ENCODE measurements around the gene BEND2. TPM values are rescaled to one million over a fixed set of nuclear protein-coding genes. Genes with fewer than 3 reads are reported as not detected.

Gene BEND2
- total RNA-seq, 1 experiment from 2014 or later = not detected

DNA sequence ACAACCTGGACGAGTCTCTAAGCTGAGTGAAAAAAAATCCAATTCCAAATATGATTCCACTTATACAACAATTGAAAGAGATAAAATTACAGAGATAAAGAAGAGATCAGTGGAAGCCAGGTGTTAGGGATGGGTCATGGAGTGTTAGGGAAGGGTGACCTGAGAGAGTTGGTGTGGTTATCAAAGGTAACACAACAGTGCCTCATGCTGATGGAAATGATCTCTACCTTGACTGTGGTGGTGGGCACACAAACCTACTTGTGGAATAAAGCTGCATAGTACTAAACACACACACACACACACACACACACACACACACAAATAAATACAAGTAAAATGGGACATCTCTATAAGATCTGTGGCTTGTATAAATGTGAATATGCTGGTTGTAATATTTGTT, 26.0 kb downstream of the BEND2 start:
- BruUV-seq (replicated peaks) = no TSS peak
- intact Hi-C loops (cut with micrococcal nuclease; ENCODE audit: unreplicated experiment) = no loop called here

DNA sequence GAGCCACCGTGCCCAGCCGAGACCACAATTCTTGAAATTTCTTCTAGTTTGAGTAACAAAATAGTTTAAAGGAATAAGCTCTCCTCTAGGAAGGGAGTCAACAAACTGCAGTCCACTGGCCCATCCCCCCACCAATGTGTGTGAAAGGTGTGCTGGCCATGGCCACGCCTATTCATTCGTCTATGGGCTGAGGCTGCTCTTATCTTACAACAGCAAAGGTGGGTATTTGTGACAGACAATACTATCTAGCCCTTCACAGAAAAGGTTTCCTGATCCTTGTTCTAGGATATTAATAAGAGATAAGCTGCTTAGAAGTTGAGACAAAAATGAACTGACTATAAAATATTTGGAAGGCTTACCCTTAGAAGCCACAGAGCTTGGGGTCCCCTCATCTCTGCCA, 41.2 kb downstream of the BEND2 start:
- Histone ChIP-seq H3K4me1 (ENCODE audit: control insufficient read depth, insufficient read depth, low read length) (no peaks in the 10 kb centered on the region), H3K27me3 (ENCODE audit: control insufficient read depth, insufficient read depth, low read length) (no peaks in the 10 kb centered on the region), H3K4me3 (ENCODE audit: low read depth in 2 of 2, low read length in 2 of 2) (no peak overlapping the region), H3K9me3 (ENCODE audit: control insufficient read depth, insufficient read depth, low read depth, low read length) (no peaks in the 10 kb centered on the region), H3K27ac (ENCODE audit: low read length) (no peak overlapping the region), H3K36me3 (ENCODE audit: control insufficient read depth, insufficient read depth, low read length) (no peaks in the 10 kb centered on the region)
- in situ Hi-C loops (cut with HindIII; ENCODE audit: low pct_unique_long_range_greater_than_20kb, low sequenced_read_pairs) (no loop called here), intact Hi-C loops (cut with micrococcal nuclease; ENCODE audit: unreplicated experiment) (no loop called here)
- CTCF ChIA-PET = no interaction called here
- TF ChIP-seq TCF7L2 (IDR thresholded peaks at IDR 0.05; ENCODE audit: low read depth, low read length) (no peak), SIN3A (IDR thresholded peaks at IDR 0.05; ENCODE audit: borderline replicate concordance, insufficient read depth, low read depth, low read length) (no peak), POLR2AphosphoS5 (IDR thresholded peaks at IDR 0.05; ENCODE audit: low read depth, low read length) (no peak)
- TF ChIP-seq, protein P1, sequence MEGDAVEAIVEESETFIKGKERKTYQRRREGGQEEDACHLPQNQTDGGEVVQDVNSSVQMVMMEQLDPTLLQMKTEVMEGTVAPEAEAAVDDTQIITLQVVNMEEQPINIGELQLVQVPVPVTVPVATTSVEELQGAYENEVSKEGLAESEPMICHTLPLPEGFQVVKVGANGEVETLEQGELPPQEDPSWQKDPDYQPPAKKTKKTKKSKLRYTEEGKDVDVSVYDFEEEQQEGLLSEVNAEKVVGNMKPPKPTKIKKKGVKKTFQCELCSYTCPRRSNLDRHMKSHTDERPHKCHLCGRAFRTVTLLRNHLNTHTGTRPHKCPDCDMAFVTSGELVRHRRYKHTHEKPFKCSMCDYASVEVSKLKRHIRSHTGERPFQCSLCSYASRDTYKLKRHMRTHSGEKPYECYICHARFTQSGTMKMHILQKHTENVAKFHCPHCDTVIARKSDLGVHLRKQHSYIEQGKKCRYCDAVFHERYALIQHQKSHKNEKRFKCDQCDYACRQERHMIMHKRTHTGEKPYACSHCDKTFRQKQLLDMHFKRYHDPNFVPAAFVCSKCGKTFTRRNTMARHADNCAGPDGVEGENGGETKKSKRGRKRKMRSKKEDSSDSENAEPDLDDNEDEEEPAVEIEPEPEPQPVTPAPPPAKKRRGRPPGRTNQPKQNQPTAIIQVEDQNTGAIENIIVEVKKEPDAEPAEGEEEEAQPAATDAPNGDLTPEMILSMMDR (IDR thresholded peaks at IDR 0.05) = no peak
- TF ChIP-seq, protein P2, sequence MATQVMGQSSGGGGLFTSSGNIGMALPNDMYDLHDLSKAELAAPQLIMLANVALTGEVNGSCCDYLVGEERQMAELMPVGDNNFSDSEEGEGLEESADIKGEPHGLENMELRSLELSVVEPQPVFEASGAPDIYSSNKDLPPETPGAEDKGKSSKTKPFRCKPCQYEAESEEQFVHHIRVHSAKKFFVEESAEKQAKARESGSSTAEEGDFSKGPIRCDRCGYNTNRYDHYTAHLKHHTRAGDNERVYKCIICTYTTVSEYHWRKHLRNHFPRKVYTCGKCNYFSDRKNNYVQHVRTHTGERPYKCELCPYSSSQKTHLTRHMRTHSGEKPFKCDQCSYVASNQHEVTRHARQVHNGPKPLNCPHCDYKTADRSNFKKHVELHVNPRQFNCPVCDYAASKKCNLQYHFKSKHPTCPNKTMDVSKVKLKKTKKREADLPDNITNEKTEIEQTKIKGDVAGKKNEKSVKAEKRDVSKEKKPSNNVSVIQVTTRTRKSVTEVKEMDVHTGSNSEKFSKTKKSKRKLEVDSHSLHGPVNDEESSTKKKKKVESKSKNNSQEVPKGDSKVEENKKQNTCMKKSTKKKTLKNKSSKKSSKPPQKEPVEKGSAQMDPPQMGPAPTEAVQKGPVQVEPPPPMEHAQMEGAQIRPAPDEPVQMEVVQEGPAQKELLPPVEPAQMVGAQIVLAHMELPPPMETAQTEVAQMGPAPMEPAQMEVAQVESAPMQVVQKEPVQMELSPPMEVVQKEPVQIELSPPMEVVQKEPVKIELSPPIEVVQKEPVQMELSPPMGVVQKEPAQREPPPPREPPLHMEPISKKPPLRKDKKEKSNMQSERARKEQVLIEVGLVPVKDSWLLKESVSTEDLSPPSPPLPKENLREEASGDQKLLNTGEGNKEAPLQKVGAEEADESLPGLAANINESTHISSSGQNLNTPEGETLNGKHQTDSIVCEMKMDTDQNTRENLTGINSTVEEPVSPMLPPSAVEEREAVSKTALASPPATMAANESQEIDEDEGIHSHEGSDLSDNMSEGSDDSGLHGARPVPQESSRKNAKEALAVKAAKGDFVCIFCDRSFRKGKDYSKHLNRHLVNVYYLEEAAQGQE (IDR thresholded peaks at IDR 0.05; ENCODE audit: insufficient read depth in 1 of 2, low read depth in 2 of 2, low read length in 1 of 2) = no peak
- DNase-seq (ENCODE audit: low read depth, low spot score) (no peak), ATAC-seq (no peak)
- no TSS peak for BruUV-seq (replicated peaks)
- POLR2A ChIA-PET = no interaction called here

More for the DNA sequence above, 26.0 kb downstream of the BEND2 start:
- TF ChIP-seq, protein P2 (IDR thresholded peaks at IDR 0.05; ENCODE audit: insufficient read depth in 1 of 2, low read depth in 2 of 2, low read length in 1 of 2) = no peak
- TF ChIP-seq, protein P1 (IDR thresholded peaks at IDR 0.05) = no peak
- TF ChIP-seq TCF7L2 (IDR thresholded peaks at IDR 0.05; ENCODE audit: low read depth, low read length) (no peak), SIN3A (IDR thresholded peaks at IDR 0.05; ENCODE audit: borderline replicate concordance, insufficient read depth, low read depth, low read length) (no peak), POLR2AphosphoS5 (IDR thresholded peaks at IDR 0.05; ENCODE audit: low read depth, low read length) (no peak)
- in situ Hi-C loops (cut with HindIII; ENCODE audit: low pct_unique_long_range_greater_than_20kb, low sequenced_read_pairs) = no loop called here
- H3K36me3 ChIP-seq (ENCODE audit: control insufficient read depth, insufficient read depth, low read length) = no peaks in the 10 kb centered on the region
- DNase-seq (ENCODE audit: low read depth, low spot score) (no peak), ATAC-seq (no peak)
- no peaks in the 10 kb centered on the region for H3K4me1 ChIP-seq (ENCODE audit: control insufficient read depth, insufficient read depth, low read length)
- POLR2A ChIA-PET = no interaction called here
- CTCF ChIA-PET = no interaction called here
- H3K27me3 ChIP-seq (ENCODE audit: control insufficient read depth, insufficient read depth, low read length) = no peaks in the 10 kb centered on the region
- no peak overlapping the region for H3K27ac ChIP-seq (ENCODE audit: low read length)
- no peak overlapping the region for H3K4me3 ChIP-seq (ENCODE audit: low read depth in 2 of 2, low read length in 2 of 2)
- H3K9me3 ChIP-seq (ENCODE audit: control insufficient read depth, insufficient read depth, low read depth, low read length) = no peaks in the 10 kb centered on the region

Data from Panc1 (cell line).